Measurements from ENCODE around the gene MACROD1. TPM values are rescaled to one million over a fixed set of nuclear protein-coding genes. Genes with fewer than 3 reads are reported as not detected.

MACROD1 gene
- total RNA-seq, 1 experiment from 2014 or later: 17.6 TPM

- Histone ChIP-seq H3K36me3 (peaks cover 78% of the 10 kb centered on the region), H3K9me3 (replicated peaks) (no peaks in the 10 kb centered on the region; the same call in 1 of the 2 replicates), H3K27ac (no peak overlapping the region), H3K4me3 (no peak overlapping the region), H3K4me1 (replicated peaks) (peaks cover 7% of the 10 kb centered on the region; the same call in 1 of the 2 replicates), H3K27me3 (replicated peaks) (no peaks in the 10 kb centered on the region)
- DNase-seq (ENCODE audit: low read depth in 1 of 2, low spot score in 2 of 2): no peak
Observed at GRCh38 chr11:63999349-64000025, 166.4 kb downstream of the MACROD1 start.

DNA sequence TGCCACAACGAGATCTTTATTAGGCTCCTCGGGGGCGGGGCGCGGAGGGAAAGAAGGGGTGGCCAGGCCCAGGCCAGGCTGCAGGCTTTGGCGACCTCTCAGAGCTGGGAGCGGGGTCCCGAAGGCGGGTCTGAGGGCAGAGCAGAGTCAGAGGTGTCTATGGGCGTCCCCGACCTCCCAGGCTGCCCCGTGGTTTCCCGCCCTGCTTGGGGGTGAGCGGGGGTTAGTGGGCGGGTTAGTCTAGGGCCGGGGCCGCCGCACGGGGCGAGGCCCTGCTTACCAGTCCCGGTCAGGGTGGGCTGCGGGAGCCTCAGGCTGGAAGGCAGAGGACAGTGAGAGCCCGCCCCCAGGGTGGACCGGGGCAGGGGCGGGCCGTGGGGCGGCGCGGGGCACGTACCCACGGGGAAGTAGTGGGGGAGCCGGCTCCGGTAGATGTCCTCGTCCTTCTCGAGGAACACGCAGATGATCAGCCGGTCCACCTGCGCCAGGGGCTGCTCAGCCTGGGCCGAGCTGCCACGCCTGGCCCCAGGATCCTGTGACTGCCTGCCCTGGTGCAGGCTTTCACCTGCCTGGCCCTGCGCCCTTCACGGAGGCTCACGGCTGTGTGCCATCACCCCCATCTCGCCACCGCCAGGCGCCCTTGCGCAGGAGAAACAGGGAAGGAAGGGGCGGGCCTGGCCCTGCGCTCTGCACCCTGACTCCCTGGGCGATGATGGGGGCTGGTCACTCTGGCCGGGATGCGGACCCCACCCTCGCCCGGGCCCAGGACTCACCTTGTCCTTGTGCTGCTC, 167.2 kb downstream of the MACROD1 start:
- H3K4me1 ChIP-seq (replicated peaks): peaks cover 7% of the 10 kb centered on the region; the same call in 1 of the 2 replicates
- H3K27ac ChIP-seq: no peak overlapping the region
- no peak for DNase-seq (ENCODE audit: low read depth in 1 of 2, low spot score in 2 of 2)
- H3K36me3 ChIP-seq: peaks cover 83% of the 10 kb centered on the region
- H3K4me3 ChIP-seq: no peak overlapping the region
- no peaks in the 10 kb centered on the region; the same call in 1 of the 2 replicates for H3K9me3 ChIP-seq (replicated peaks)
- no peaks in the 10 kb centered on the region for H3K27me3 ChIP-seq (replicated peaks)

- Histone ChIP-seq H3K4me1 (replicated peaks) (peaks cover 7% of the 10 kb centered on the region; the same call in 1 of the 2 replicates), H3K9me3 (replicated peaks) (no peaks in the 10 kb centered on the region; the same call in 1 of the 2 replicates), H3K27ac (no peak overlapping the region), H3K4me3 (no peak overlapping the region), H3K27me3 (replicated peaks) (no peaks in the 10 kb centered on the region), H3K36me3 (peaks cover 92% of the 10 kb centered on the region)
- DNase-seq (ENCODE audit: low read depth in 1 of 2, low spot score in 2 of 2): no peak
Observed at GRCh38 chr11:63997801-63998337, 168.0 kb downstream of the MACROD1 start.

- H3K27me3 ChIP-seq (replicated peaks): no peaks in the 10 kb centered on the region
- no peak overlapping the region for H3K27ac ChIP-seq
- H3K4me3 ChIP-seq: no peak overlapping the region
- H3K4me1 ChIP-seq (replicated peaks): peaks cover 6% of the 10 kb centered on the region; the same call in 1 of the 2 replicates
- DNase-seq (ENCODE audit: low read depth in 1 of 2, low spot score in 2 of 2): no peak
- no peaks in the 10 kb centered on the region; the same call in 1 of the 2 replicates for H3K9me3 ChIP-seq (replicated peaks)
- H3K36me3 ChIP-seq: peaks cover 94% of the 10 kb centered on the region
Observed at GRCh38 chr11:63997104-63997700, 168.7 kb downstream of the MACROD1 start.

- no peak overlapping the region for H3K27ac ChIP-seq
- H3K9me3 ChIP-seq (replicated peaks): no peaks in the 10 kb centered on the region; the same call in 1 of the 2 replicates
- H3K27me3 ChIP-seq (replicated peaks): no peaks in the 10 kb centered on the region
- peaks cover 94% of the 10 kb centered on the region for H3K36me3 ChIP-seq
- no peak overlapping the region for H3K4me3 ChIP-seq
- DNase-seq (ENCODE audit: low read depth in 1 of 2, low spot score in 2 of 2): no peak
- no peaks in the 10 kb centered on the region for H3K4me1 ChIP-seq (replicated peaks)
Observed at GRCh38 chr11:63996512-63996911, 169.4 kb downstream of the MACROD1 start.

DNA sequence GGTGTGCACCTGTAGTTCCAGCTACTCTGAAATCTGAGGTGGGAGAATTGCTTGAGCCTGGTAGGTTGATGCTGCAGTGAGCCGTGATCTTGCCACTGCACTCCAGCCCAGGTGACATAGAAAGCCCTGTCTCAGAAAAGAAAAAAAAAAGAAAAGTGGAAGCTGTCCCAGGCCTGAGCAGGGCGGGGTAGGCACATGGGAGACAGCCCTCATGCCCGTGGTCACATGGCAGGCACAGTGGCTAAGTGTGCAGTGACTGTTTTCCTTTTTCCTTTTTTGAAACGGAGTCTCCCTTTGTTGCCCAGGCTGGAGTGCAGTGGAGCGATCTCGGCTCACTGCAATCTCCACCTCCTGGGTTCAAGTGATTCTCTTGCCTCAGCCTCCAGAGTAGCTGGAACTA, 171.9 kb downstream of the MACROD1 start:
- Histone ChIP-seq H3K27me3 (replicated peaks) (no peaks in the 10 kb centered on the region), H3K9me3 (replicated peaks) (no peaks in the 10 kb centered on the region), H3K36me3 (peaks cover 92% of the 10 kb centered on the region), H3K4me1 (replicated peaks) (no peaks in the 10 kb centered on the region), H3K4me3 (no peak overlapping the region), H3K27ac (no peak overlapping the region)
- DNase-seq (ENCODE audit: low read depth in 1 of 2, low spot score in 2 of 2): no peak

- Histone ChIP-seq H3K36me3 (peaks cover 92% of the 10 kb centered on the region), H3K4me1 (replicated peaks) (no peaks in the 10 kb centered on the region), H3K4me3 (no peak overlapping the region), H3K27ac (no peak overlapping the region), H3K9me3 (replicated peaks) (no peaks in the 10 kb centered on the region), H3K27me3 (replicated peaks) (no peaks in the 10 kb centered on the region)
- DNase-seq (ENCODE audit: low read depth in 1 of 2, low spot score in 2 of 2): no peak
Observed at GRCh38 chr11:63993100-63993499, 172.8 kb downstream of the MACROD1 start.

DNA sequence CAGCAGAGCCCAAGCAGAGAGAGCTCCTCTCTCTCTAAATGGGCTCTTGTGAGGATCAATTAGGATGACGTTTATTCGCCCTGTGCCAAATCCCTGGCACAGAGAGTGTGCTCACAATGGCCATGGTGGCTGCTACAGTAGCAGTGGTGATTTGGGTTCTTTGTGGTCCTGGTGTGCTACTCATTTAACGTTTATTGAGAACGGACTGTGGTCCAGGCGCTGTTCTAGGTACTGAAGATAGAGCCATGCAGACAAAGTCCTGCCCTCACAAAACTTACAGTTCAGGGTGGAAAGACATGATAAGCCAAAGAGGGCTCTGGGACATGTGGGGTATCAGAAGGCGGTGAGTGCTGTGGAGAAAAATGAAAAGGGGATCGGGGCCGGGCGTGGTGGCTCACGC, 174.4 kb downstream of the MACROD1 start:
- no peak overlapping the region for H3K27ac ChIP-seq
- H3K9me3 ChIP-seq (replicated peaks): no peaks in the 10 kb centered on the region
- no peak overlapping the region for H3K4me3 ChIP-seq
- H3K27me3 ChIP-seq (replicated peaks): no peaks in the 10 kb centered on the region
- peaks cover 90% of the 10 kb centered on the region for H3K36me3 ChIP-seq
- no peak for DNase-seq (ENCODE audit: low read depth in 1 of 2, low spot score in 2 of 2)
- H3K4me1 ChIP-seq (replicated peaks): peaks cover 12% of the 10 kb centered on the region

DNA sequence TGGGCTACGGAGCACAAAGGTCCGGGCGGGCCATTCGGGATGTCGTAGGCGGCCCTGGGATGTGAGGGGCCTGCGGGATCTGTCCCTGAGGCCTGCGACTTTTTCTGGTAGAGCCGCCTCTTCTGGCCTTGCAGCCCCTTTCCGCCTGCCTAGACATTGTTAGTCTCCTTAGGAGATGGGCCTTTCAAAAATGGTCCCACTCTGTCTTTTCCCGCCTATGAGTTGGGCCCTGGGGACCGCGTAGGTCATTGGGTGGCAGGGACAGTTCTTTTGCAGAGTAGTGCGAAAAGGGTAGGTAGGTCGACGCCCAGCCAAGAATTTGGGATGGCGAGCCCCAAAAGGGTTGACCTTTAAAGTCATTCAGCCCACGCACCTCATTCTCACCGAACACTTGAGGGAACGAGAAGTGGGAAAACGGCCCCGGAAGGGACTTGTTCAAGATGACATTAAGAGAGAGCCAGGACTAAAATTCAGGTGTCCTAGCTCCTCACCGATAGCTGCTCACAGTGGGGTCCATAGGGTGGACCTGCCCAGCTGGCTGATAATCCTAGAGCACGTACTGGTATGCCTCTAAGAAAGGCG, 178.9 kb downstream of the MACROD1 start:
- peaks cover 54% of the 10 kb centered on the region for H3K36me3 ChIP-seq
- no peaks in the 10 kb centered on the region for H3K9me3 ChIP-seq (replicated peaks)
- H3K27me3 ChIP-seq (replicated peaks): no peaks in the 10 kb centered on the region
- peak overlapping the region; percentile 78 for H3K4me3 ChIP-seq
- no peak for DNase-seq (ENCODE audit: low read depth in 1 of 2, low spot score in 2 of 2)
- H3K27ac ChIP-seq: peak overlapping the region; percentile 57
- H3K4me1 ChIP-seq (replicated peaks): peaks cover 19% of the 10 kb centered on the region

GRCh38 chr11:63986156-63986931, 179.6 kb downstream of the MACROD1 start, which contains the start of gene OTUB1:
Gene OTUB1 (plus strand): TSS chr11:63986438. CDS start chr11:63986457, 19 bp downstream.
- peak within 1 kb of the TSS; percentile 78 for H3K4me3 ChIP-seq
- peaks cover 19% of the 10 kb centered on the region for H3K4me1 ChIP-seq (replicated peaks)
- H3K27ac ChIP-seq: peak within 1 kb of the TSS; percentile 57
- DNase-seq (ENCODE audit: low read depth in 1 of 2, low spot score in 2 of 2): peak; percentile 91 to 97
- H3K27me3 ChIP-seq (replicated peaks): no peaks in the 10 kb centered on the region
- H3K9me3 ChIP-seq (replicated peaks): no peaks in the 10 kb centered on the region
- H3K36me3 ChIP-seq: peaks cover 52% of the 10 kb centered on the region

GRCh38 chr11:63985812-63986155, 180.1 kb downstream of the MACROD1 start:
- peak overlapping the region; percentile 57 for H3K27ac ChIP-seq
- DNase-seq (ENCODE audit: low read depth in 1 of 2, low spot score in 2 of 2): no peak
- H3K4me1 ChIP-seq (replicated peaks): peaks cover 19% of the 10 kb centered on the region
- H3K36me3 ChIP-seq: peaks cover 48% of the 10 kb centered on the region
- H3K27me3 ChIP-seq (replicated peaks): no peaks in the 10 kb centered on the region
- H3K9me3 ChIP-seq (replicated peaks): no peaks in the 10 kb centered on the region
- peak overlapping the region; percentile 78 for H3K4me3 ChIP-seq

- Histone ChIP-seq H3K4me1 (replicated peaks) (peaks cover 14% of the 10 kb centered on the region), H3K27me3 (replicated peaks) (no peaks in the 10 kb centered on the region), H3K4me3 (no peak overlapping the region), H3K27ac (no peak overlapping the region), H3K36me3 (peaks cover 49% of the 10 kb centered on the region), H3K9me3 (replicated peaks) (no peaks in the 10 kb centered on the region)
- DNase-seq (ENCODE audit: low read depth in 1 of 2, low spot score in 2 of 2): no peak
Observed at GRCh38 chr11:63979426-63979825, 186.5 kb downstream of the MACROD1 start.
